ENCODE data around the gene MTMR11. TPM values are rescaled to one million over a fixed set of nuclear protein-coding genes. Genes with fewer than 3 reads are reported as not detected.
"Not testable (repeated sequence)": the region's sequence is repeated elsewhere in the genome, so short reads cannot be mapped to it uniquely, and the experiment has no call there.

Gene MTMR11
- total RNA-seq, 1 experiment from 2014 or later, result 1.6 TPM

DNA sequence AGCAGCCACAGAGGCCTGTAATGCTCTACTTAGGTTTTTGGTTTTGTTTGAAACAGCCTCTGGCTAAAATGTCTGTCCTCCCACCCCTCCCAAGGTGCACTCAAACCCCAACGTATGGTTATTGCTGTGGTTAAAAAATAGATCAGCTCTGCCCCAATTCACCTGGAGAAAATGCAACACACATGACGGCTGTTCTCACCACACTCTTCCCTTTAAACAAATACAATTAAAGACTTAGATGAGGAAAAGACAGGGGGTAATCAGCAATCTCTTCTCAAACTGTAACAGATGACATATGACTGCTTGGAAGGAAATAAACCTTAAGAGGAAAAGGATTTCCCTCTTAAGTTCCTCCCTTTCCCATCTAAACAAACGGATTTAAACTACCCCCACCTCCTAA, 6.2 kb upstream of the MTMR11 start:
- DNase-seq (ENCODE audit: low read depth, low spot score), result no peak
- in situ Hi-C loops (cut with HindIII; ENCODE audit: low pct_unique_long_range_greater_than_20kb, low sequenced_read_pairs), result no loop called here

GRCh38 chr1:149942207-149942606, 5.5 kb upstream of the MTMR11 start:
- peak; percentile 89 for DNase-seq (ENCODE audit: low read depth, low spot score)
- in situ Hi-C loops (cut with HindIII; ENCODE audit: low pct_unique_long_range_greater_than_20kb, low sequenced_read_pairs), result no loop called here

DNA sequence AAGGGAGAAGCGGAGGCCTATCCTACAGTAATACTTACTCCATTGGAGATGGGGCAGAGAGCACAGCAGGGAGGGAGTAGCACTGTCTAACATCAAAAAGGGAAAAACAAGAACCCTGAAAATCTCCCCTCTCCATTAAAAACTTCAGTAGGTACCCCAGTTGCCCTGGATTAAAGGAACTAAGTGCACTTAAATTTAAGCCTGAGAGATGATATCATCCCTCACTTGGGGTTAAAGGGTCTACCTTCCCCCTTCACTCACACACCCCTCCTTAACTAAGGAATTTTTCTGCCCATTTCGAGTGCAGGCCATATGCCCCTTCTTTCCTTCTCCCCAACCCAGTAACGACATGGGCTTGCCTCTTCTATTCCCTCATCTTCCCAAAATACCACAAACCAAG, 3.7 kb upstream of the MTMR11 start:
- no peak for DNase-seq (ENCODE audit: low read depth, low spot score)
- in situ Hi-C loops (cut with HindIII; ENCODE audit: low pct_unique_long_range_greater_than_20kb, low sequenced_read_pairs), result no loop called here

GRCh38 chr1:149938668-149939003, 2.0 kb upstream of the MTMR11 start:
- in situ Hi-C loops (cut with HindIII; ENCODE audit: low pct_unique_long_range_greater_than_20kb, low sequenced_read_pairs); DNase-seq (ENCODE audit: low read depth, low spot score): not testable (repeated sequence)

GRCh38 chr1:149937759-149938158, 1.1 kb upstream of the MTMR11 start:
- DNase-seq (ENCODE audit: low read depth, low spot score), result no peak
- in situ Hi-C loops (cut with HindIII; ENCODE audit: low pct_unique_long_range_greater_than_20kb, low sequenced_read_pairs), result no loop called here

- in situ Hi-C loops (cut with HindIII; ENCODE audit: low pct_unique_long_range_greater_than_20kb, low sequenced_read_pairs), result no loop called here
- peak; percentile 55 for DNase-seq (ENCODE audit: low read depth, low spot score)
Measured at GRCh38 chr1:149936992-149937705, 470 bp upstream of the MTMR11 start.

DNA sequence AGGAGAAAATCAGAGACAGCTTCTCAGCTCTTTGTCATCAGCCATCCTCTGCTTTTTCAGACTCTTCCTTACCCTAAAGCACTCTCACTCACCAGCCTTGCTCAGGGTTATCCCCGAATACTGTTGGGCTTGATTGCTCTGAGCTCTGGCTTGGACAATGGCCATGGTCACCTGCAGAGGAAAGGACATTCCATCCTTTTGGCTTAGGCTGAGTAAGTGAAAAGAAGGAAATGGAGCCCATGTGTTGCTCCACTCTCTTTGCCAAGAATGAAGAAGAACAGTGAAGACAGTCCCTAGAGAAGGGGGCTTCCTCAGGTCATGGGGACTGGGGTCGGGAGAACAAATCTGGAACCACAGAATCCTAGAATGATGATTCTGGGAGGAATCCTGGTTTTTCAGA, 2.3 kb downstream of the MTMR11 start:
- in situ Hi-C loops (cut with HindIII; ENCODE audit: low pct_unique_long_range_greater_than_20kb, low sequenced_read_pairs), result no loop called here
- no peak for DNase-seq (ENCODE audit: low read depth, low spot score)

DNA sequence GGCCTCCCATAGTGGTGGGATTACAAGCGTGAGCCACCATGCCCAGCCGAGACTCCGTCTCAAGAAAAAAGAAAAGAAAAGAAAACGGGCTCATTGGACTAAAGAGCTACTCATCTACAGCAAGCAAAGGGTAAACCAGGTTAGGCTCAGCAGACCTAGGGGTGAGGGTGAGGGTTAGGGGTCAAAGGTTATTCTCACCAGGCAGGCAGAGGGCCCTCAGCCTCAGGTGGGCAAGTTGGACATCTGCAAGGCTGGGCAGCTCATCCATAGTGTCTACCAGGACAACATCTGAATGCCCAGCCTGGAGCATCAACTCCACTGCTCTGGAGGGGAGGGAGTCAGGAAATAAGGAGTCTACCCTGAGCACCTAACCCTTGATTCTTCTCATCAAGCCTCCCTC, 3.5 kb downstream of the MTMR11 start:
- in situ Hi-C loops (cut with HindIII; ENCODE audit: low pct_unique_long_range_greater_than_20kb, low sequenced_read_pairs), result no loop called here
- DNase-seq (ENCODE audit: low read depth, low spot score), result no peak

- in situ Hi-C loops (cut with HindIII; ENCODE audit: low pct_unique_long_range_greater_than_20kb, low sequenced_read_pairs), result no loop called here
- DNase-seq (ENCODE audit: low read depth, low spot score), result no peak
Measured at GRCh38 chr1:149932474-149932873, 4.2 kb downstream of the MTMR11 start.

- in situ Hi-C loops (cut with HindIII; ENCODE audit: low pct_unique_long_range_greater_than_20kb, low sequenced_read_pairs), result no loop called here
- no peak for DNase-seq (ENCODE audit: low read depth, low spot score)
Measured at GRCh38 chr1:149931212-149931790, 5.4 kb downstream of the MTMR11 start.

DNA sequence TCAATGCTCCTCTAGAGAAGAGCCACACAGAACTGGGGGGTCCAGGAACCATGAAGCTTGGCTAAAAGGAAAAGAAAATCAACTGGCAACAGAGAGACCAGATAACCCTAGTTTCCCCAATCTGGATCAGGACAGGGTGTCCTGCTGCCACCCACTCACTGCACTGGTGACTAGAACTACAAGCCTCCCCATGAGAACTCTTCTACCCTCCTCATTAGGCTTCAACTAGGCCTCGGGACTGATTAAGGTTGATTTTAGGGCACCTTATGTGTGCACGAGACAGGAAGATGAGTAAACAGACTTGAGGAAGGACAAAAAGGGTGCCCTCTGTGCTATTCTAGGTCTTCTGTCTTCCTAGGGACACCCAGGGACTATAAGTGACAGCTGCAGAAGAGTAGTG, 6.8 kb downstream of the MTMR11 start:
- no peak for DNase-seq (ENCODE audit: low read depth, low spot score)
- in situ Hi-C loops (cut with HindIII; ENCODE audit: low pct_unique_long_range_greater_than_20kb, low sequenced_read_pairs), result no loop called here

DNA sequence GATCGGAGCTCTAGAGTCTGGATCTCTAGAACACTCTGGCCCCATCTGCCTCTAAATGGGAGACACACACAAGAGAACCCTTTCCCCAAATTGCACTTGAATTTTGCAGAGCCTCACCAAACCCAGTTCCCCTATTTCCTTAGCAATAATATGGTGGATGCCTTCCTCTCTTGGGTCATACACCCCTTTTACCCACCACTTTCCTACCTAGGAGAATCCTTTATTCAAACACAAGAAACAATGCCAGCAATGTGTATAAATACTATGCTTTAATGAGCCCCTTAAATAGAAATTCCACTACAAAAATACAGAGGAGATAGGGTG, 8.3 kb downstream of the MTMR11 start:
- DNase-seq (ENCODE audit: low read depth, low spot score), result no peak

GRCh38 chr1:149927563-149928400, 8.9 kb downstream of the MTMR11 start, which contains the start of gene SF3B4:
Gene SF3B4 (minus strand): TSS chr1:149927803. CDS start chr1:149927759, 44 bp downstream.
- DNase-seq (ENCODE audit: low read depth, low spot score), result peak; percentile 95
- in situ Hi-C loops (cut with HindIII; ENCODE audit: low pct_unique_long_range_greater_than_20kb, low sequenced_read_pairs), result no loop called here

More for the DNA sequence above, 8.3 kb downstream of the MTMR11 start:
- in situ Hi-C loops (cut with HindIII; ENCODE audit: low pct_unique_long_range_greater_than_20kb, low sequenced_read_pairs), result no loop called here

DNA sequence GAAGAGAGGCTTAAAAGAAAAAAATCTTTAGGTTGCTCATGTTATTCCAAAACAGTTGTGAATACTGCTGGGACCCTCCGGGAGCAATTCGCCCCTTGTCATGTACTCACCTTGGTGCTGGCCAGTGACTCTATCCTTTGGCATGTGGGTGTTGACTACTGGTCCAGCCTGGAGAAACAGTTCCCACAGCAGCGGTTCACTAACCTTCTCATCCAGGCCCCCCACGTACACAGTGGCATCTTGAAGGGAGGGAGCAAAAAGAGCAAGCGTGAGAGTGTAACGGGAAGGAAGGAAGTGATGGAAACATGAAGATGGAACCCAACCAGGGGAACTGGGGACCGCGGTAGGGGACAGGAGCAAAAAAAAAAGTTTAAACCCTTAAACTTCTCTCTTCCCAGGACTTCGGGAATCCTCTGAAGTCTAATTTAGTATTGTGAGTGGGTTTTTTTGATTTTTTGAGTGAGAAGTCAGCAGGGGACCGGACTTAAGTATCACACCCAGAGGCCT, 9.6 kb downstream of the MTMR11 start:
- no peak for DNase-seq (ENCODE audit: low read depth, low spot score)
- in situ Hi-C loops (cut with HindIII; ENCODE audit: low pct_unique_long_range_greater_than_20kb, low sequenced_read_pairs), result no loop called here

- in situ Hi-C loops (cut with HindIII; ENCODE audit: low pct_unique_long_range_greater_than_20kb, low sequenced_read_pairs), result no loop called here
- no peak for DNase-seq (ENCODE audit: low read depth, low spot score)
Measured at GRCh38 chr1:149926296-149926695, 10.4 kb downstream of the MTMR11 start.

DNA sequence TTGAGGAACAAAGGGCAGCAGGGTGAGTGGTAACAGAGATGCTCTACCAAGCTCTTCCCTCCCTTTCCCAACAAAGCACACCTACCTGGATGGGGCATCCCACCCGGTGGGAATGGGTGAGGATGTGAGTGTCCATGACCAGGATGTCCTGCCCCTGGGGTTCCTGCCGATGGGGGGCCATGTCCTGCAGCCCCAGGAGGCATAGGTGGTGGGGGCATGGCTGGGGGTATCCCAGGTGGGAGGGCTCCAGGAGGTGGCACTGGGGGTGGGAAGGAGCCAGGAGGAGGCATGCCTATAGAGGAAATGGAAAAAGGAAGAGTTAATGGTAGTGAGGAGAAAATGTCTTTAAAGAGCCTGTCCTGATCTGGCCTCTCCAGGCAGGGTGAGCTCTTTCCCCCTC, 10.9 kb downstream of the MTMR11 start:
- in situ Hi-C loops (cut with HindIII; ENCODE audit: low pct_unique_long_range_greater_than_20kb, low sequenced_read_pairs), result no loop called here
- no peak for DNase-seq (ENCODE audit: low read depth, low spot score)

DNA sequence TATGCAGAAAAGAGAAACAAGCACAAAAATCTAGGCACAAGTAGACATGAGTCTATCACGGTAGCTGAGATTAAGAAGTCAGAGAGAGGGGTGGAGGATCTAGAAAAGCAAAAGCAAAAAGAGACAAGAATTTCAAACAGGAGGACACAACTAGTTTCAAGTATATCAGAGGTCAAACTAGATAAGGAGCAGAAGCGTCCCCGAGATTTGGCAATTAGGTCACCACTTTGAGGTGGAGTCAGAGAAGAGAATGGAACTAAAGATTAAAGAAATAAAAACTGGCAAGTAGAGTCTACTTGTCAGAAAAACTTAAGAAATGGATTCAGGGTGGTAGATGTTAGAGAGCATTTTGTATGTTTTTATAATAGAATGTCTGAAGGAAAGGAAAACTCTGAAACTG, 11.3 kb downstream of the MTMR11 start:
- in situ Hi-C loops (cut with HindIII; ENCODE audit: low pct_unique_long_range_greater_than_20kb, low sequenced_read_pairs), result no loop called here
- no peak for DNase-seq (ENCODE audit: low read depth, low spot score)

- in situ Hi-C loops (cut with HindIII; ENCODE audit: low pct_unique_long_range_greater_than_20kb, low sequenced_read_pairs), result no loop called here
Measured at GRCh38 chr1:149923626-149924025, 13.1 kb downstream of the MTMR11 start.

More at GRCh38 chr1:149923626-149924025, 13.1 kb downstream of the MTMR11 start:
- no peak for DNase-seq (ENCODE audit: low read depth, low spot score)
